BJ (cell line): ENCODE data around the gene TRAF1. TPM values are rescaled to one million over a fixed set of nuclear protein-coding genes. Genes with fewer than 3 reads are reported as not detected.

Experiments
- CTCF ChIA-PET: fragments of 350-600 bp; formaldehyde crosslinking; extraction: SDS; loops from one replicate; lab custom pipeline; 2021; ENCODE audit warnings: antibody characterized with exemption, inconsistent platforms; lab: Yijun Ruan, JAX
- POLR2A ChIA-PET: fragments of 300-600 bp; sonication (Branson Sonifier 250); formaldehyde crosslinking; extraction: SDS; loops from one replicate; lab custom pipeline; 2021; ENCODE audit warnings: antibody characterized with exemption; lab: Charles Lee
- DNase-seq: peaks from one replicate; pipeline ENCODE4 v3.0.0-alpha.2; 2011; ENCODE audit warnings: low read depth
- H3K27me3 ChIP-seq: 2 replicates; pipeline ENCODE4 v1.6.0; 2011; ENCODE audit warnings: low read length; ENCODE audit not compliant: control insufficient read depth, insufficient read depth
- H3K36me3 ChIP-seq: 2 replicates; pipeline ENCODE4 v1.5.1; 2011; ENCODE audit warnings: low read length; ENCODE audit not compliant: control insufficient read depth, insufficient read depth
- H3K4me3 ChIP-seq: 2 replicates; pipeline ENCODE4 v1.5.1; 2011; ENCODE audit warnings: low read depth, mild to moderate bottlenecking, control low read depth, low read length
- polyA plus RNA-seq: library from polyadenylated mRNA; depleted of rRNA; stranded (reverse); fragments of >200 nt; gene quantifications from 2 replicates; pipeline ENCODE4 v1.2.3, GENCODE V29; 2011
- TF ChIP-seq, protein P1 (sequence below): IDR thresholded peaks from 2 replicates; pipeline ENCODE4 v1.5.1; 2011; ENCODE audit warnings: low read depth, mild to moderate bottlenecking, control low read depth, inconsistent platforms, low read length, moderate library complexity; ENCODE audit not compliant: insufficient read depth

TRAF1 gene
- polyA plus RNA-seq, 1 experiment, result 3.3 TPM

DNA sequence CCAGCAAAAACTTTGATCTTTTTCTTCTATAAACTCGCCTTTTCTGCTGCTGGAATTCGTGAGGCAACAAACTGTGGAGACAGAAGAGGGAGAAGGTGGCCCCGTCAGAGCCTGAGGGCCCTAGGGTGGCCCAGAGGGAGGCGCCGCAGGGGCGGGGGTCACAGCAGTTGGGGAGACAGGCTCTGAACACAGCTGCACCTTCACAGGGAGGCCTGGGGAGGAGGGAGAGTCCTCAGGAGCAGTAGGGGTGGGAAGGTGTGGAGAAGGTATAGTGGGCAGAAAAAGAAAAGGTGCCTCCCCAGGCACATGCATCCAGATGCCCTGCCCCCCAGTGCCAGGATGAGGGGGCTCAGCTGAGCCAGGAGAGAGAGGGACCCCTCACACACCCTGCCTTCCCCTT is 64.7 kb downstream of the TRAF1 start:
- Histone ChIP-seq H3K36me3 (peaks cover 21% of the 10 kb centered on the region), H3K4me3 (no peak overlapping the region), H3K27me3 (no peaks in the 10 kb centered on the region)
- ChIA-PET CTCF (no interaction called here), POLR2A (no interaction called here)
- DNase-seq, result no peak
- TF ChIP-seq, protein P1, sequence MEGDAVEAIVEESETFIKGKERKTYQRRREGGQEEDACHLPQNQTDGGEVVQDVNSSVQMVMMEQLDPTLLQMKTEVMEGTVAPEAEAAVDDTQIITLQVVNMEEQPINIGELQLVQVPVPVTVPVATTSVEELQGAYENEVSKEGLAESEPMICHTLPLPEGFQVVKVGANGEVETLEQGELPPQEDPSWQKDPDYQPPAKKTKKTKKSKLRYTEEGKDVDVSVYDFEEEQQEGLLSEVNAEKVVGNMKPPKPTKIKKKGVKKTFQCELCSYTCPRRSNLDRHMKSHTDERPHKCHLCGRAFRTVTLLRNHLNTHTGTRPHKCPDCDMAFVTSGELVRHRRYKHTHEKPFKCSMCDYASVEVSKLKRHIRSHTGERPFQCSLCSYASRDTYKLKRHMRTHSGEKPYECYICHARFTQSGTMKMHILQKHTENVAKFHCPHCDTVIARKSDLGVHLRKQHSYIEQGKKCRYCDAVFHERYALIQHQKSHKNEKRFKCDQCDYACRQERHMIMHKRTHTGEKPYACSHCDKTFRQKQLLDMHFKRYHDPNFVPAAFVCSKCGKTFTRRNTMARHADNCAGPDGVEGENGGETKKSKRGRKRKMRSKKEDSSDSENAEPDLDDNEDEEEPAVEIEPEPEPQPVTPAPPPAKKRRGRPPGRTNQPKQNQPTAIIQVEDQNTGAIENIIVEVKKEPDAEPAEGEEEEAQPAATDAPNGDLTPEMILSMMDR, result no peak

DNA sequence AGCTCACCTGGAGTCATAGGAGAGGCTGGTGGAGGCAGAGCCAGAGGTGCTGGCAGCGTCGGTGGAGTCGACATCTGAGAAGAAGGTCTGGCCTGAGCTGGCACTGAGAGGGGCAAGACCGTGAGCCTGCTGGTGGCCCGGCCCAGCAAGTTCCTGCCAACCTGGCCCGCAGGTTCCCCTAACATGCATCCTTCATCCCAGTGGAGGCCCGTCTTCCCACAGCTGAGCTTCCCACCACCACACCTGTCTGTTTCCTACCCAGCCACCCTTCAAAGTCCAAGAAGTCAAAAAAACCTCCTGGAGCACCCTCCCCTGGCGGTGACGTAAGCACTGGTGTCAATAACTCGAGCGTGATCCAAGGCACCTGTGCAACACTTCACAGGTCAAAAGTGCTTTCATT is 66.5 kb downstream of the TRAF1 start:
- TF ChIP-seq, protein P1, result no peak
- Histone ChIP-seq H3K36me3 (peaks cover 22% of the 10 kb centered on the region), H3K4me3 (no peak overlapping the region), H3K27me3 (no peaks in the 10 kb centered on the region)
- no peak for DNase-seq
- CTCF ChIA-PET, result no interaction called here
- POLR2A ChIA-PET, result no interaction called here

DNA sequence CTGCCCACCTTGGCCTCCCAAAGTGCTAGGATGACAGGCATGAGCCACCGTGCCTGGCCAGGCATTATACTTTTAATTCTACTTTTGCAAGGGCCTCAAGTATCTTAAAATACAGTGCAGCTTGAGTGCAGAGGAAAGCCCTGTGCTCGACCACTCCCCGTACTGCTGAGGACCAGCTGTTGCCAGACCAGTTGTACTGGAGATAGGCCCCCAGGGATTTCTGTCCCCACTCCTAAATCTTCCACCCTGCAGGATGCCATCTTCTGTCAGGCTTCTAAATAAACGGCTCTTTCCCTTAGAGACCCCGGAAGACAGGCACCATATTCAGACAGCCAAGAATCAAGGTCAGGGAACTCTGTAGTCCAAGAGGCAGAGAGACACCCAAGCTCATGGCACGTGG is 67.2 kb downstream of the TRAF1 start:
- TF ChIP-seq, protein P1, result no peak
- no peaks in the 10 kb centered on the region for H3K27me3 ChIP-seq
- H3K36me3 ChIP-seq, result peaks cover 22% of the 10 kb centered on the region
- no peak overlapping the region for H3K4me3 ChIP-seq
- ChIA-PET POLR2A (no interaction called here), CTCF (no interaction called here)
- no peak for DNase-seq

DNA sequence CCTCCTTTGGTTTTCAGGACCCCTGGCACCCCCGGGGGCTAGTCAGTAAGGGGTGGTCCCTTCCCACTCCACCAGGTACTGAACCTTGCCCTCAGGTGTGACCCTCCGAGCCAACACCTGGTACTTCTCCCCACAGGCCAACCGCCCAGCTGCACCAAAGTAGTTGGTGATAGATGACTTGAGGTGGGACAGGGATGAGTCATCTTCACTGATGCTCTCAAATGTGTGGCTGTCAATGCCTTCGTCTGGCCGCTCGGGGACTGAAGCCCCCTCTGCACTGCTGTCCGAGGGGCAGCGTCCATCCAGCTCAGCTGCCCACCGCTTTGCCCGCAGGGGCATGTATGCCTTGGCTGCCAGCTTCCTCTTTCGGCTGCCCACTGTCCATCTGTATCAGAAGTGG is 68.7 kb downstream of the TRAF1 start:
- TF ChIP-seq, protein P1, result no peak
- H3K27me3 ChIP-seq, result no peaks in the 10 kb centered on the region
- no peak for DNase-seq
- H3K4me3 ChIP-seq, result no peak overlapping the region
- CTCF ChIA-PET, result no interaction called here
- POLR2A ChIA-PET, result no interaction called here
- peaks cover 22% of the 10 kb centered on the region for H3K36me3 ChIP-seq

DNA sequence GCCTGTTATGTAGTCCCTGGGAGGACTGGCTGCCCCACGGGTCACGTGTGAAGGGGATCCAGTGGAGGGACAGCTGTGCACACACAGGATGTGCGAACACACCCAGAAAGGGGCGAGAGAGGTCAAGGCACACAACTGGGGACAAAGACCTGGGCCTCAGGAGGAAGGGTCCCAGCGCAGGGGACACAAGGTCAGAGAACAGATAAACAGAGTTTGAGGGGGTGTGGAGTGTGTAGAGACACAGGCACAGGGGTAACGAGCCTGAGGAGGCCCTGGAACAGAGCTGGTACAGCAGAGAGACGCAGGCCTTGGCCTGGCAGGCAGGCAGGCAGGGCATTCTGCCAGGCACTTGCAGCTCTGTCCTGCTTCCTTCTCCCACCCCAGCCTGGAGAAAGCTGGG is 69.1 kb downstream of the TRAF1 start:
- DNase-seq, result no peak
- Histone ChIP-seq H3K27me3 (no peaks in the 10 kb centered on the region), H3K4me3 (no peak overlapping the region), H3K36me3 (peaks cover 19% of the 10 kb centered on the region)
- POLR2A ChIA-PET, result no interaction called here
- TF ChIP-seq, protein P1, result no peak
- CTCF ChIA-PET, result interaction anchor here (1.2 kb wide), 1 partner anchor 102 kb away, joined by 3 read pairs; no protein-coding TSS in a partner anchor
